Stimulated activated CD4-positive, alpha-beta T cell treated with anti-CD3 and anti-CD28 coated beads, Interleukin-12 subunit alpha, Interleukin-12 subunit beta, amount 100 ng/mL, for 48 hours (primary cell): ENCODE measurements around the gene AKT3.

ENCODE experiments used
- DNase-seq, 3 donors: peaks; one replicate each; pipeline ENCODE4 v3.0.0-alpha.2; 2020; ENCODE audit warnings: low read depth in 2 of 3, low spot score in 1 of 3

The AKT3 gene

GRCh38 chr1:243471026-243471685, 378.9 kb downstream of the AKT3 start:
- DNase-seq = no peak

- DNase-seq = no peak
Observed at GRCh38 chr1:243470502-243470901, 379.5 kb downstream of the AKT3 start.

- DNase-seq = no peak
Observed at GRCh38 chr1:243469497-243469896, 380.5 kb downstream of the AKT3 start.

- no peak for DNase-seq
Observed at GRCh38 chr1:243465738-243466137, 384.3 kb downstream of the AKT3 start.

GRCh38 chr1:243465081-243465480, 385.0 kb downstream of the AKT3 start:
- DNase-seq = no peak

GRCh38 chr1:243462929-243463697, 386.9 kb downstream of the AKT3 start:
- no peak for DNase-seq

GRCh38 chr1:243461700-243462099, 388.3 kb downstream of the AKT3 start:
- DNase-seq = no peak

GRCh38 chr1:243459059-243459458, 391.0 kb downstream of the AKT3 start:
- no peak for DNase-seq

- no peak for DNase-seq
Observed at GRCh38 chr1:243457363-243457982, 392.6 kb downstream of the AKT3 start.

- DNase-seq = no peak
Observed at GRCh38 chr1:243455760-243456651, 394.0 kb downstream of the AKT3 start.

GRCh38 chr1:243454328-243454997, 395.6 kb downstream of the AKT3 start:
- DNase-seq = no peak

- no peak for DNase-seq
Observed at GRCh38 chr1:243452092-243452491, 398.0 kb downstream of the AKT3 start.

- DNase-seq = no peak
Observed at GRCh38 chr1:243449373-243449772, 400.7 kb downstream of the AKT3 start.

GRCh38 chr1:243447844-243448243, 402.2 kb downstream of the AKT3 start:
- no peak for DNase-seq

GRCh38 chr1:243447347-243447746, 402.7 kb downstream of the AKT3 start:
- DNase-seq = no peak

- no peak for DNase-seq
Observed at GRCh38 chr1:243443557-243443956, 406.5 kb downstream of the AKT3 start.

- no peak for DNase-seq
Observed at GRCh38 chr1:243441601-243442000, 408.4 kb downstream of the AKT3 start.

- no peak for DNase-seq
Observed at GRCh38 chr1:243440406-243440805, 409.6 kb downstream of the AKT3 start.

- DNase-seq = no peak
Observed at GRCh38 chr1:243438815-243439214, 411.2 kb downstream of the AKT3 start.
